ENCODE results near the gene HLA-C. TPM values are rescaled to one million over a fixed set of nuclear protein-coding genes. Genes with fewer than 3 reads are reported as not detected.
A peak's percentile ranks its signal among the peaks of the same experiment; 100 is the strongest.

HLA-C gene
- total and polyA plus RNA-seq, 2 experiments from 2014 or later, result 72.6 to 132 TPM

DNA sequence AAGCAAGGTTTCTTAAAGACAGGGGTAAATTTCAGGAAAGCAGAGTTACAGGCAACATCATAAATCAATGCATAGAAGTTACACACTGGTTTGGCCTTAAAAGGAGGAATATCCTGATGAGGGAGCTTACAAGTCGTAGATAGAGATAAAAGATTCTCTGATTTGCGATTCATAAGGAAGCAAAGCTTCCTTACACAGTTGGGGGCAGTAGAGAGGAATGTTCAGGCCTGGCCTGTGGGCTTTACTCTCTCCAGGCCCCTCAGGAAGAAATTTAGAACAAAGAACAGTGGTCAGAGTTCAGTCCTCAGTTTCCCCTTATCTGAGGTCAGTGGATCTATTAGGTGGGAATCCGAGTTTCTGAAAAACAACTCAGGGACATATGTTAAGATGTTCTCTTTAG lies 19.3 kb downstream of the HLA-C start:
- H3K9me3 ChIP-seq (ENCODE audit: low read depth), result no peaks in the 10 kb centered on the region
- H3K27ac ChIP-seq, result no peak overlapping the region
- no peaks in the 10 kb centered on the region for H3K4me1 ChIP-seq (ENCODE audit: low read depth)
- no peak for DNase-seq (ENCODE audit: low read depth in 1 of 2, low spot score in 1 of 2)
- no peaks in the 10 kb centered on the region for H3K27me3 ChIP-seq
- no peak overlapping the region for H3K4me3 ChIP-seq
- TF ChIP-seq, protein P1, sequence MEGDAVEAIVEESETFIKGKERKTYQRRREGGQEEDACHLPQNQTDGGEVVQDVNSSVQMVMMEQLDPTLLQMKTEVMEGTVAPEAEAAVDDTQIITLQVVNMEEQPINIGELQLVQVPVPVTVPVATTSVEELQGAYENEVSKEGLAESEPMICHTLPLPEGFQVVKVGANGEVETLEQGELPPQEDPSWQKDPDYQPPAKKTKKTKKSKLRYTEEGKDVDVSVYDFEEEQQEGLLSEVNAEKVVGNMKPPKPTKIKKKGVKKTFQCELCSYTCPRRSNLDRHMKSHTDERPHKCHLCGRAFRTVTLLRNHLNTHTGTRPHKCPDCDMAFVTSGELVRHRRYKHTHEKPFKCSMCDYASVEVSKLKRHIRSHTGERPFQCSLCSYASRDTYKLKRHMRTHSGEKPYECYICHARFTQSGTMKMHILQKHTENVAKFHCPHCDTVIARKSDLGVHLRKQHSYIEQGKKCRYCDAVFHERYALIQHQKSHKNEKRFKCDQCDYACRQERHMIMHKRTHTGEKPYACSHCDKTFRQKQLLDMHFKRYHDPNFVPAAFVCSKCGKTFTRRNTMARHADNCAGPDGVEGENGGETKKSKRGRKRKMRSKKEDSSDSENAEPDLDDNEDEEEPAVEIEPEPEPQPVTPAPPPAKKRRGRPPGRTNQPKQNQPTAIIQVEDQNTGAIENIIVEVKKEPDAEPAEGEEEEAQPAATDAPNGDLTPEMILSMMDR (IDR thresholded peaks at IDR 0.05; ENCODE audit: low read depth, low read length), result no peak
- H3K36me3 ChIP-seq, result no peaks in the 10 kb centered on the region

DNA sequence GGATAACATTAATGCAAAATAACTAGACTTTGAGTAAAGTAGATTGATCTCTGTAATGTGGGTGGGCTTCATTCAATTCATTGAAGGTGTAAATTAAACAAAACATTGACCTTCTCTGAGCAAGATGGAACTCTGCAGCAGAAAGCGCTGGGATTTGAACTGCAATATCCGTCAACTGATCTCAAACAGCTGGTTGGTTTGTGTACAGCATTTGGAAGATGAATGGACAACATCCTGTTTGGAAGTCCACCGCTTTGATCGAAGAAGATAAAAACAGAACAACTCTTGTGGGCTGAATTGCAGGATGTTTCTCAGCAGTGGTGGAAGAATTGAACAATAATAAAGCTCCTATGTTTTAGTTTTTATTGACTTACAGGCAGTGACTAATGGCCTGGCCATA lies 20.6 kb downstream of the HLA-C start:
- Histone ChIP-seq H3K4me3 (no peak overlapping the region), H3K36me3 (no peaks in the 10 kb centered on the region), H3K27ac (no peak overlapping the region), H3K4me1 (ENCODE audit: low read depth) (no peaks in the 10 kb centered on the region), H3K9me3 (ENCODE audit: low read depth) (no peaks in the 10 kb centered on the region), H3K27me3 (no peaks in the 10 kb centered on the region)
- no peak for DNase-seq (ENCODE audit: low read depth in 1 of 2, low spot score in 1 of 2)
- TF ChIP-seq, protein P1 (IDR thresholded peaks at IDR 0.05; ENCODE audit: low read depth, low read length), result no peak

DNA sequence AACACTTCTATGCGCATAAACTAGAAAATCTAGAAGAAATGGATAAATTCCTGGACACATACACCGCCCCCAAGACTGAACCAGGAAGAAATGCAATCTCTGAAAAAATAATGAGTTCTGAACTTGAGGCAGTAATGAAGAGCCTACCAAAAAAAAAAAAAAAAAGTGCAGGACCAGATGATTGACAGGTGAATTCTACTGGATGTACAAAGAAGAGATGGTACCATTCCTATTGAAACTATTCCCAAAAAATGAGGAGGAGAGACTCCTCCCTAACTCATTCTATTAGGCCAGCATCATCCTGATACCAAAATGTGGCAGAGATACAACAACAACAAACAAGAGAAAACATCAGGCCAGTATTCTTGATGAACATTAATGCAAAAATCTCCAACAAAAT lies 22.7 kb downstream of the HLA-C start:
- H3K27ac ChIP-seq, result no peak overlapping the region
- H3K9me3 ChIP-seq (ENCODE audit: low read depth), result no peaks in the 10 kb centered on the region
- H3K4me3 ChIP-seq, result no peak overlapping the region
- no peaks in the 10 kb centered on the region for H3K36me3 ChIP-seq
- no peaks in the 10 kb centered on the region for H3K4me1 ChIP-seq (ENCODE audit: low read depth)
- TF ChIP-seq, protein P1 (IDR thresholded peaks at IDR 0.05; ENCODE audit: low read depth, low read length), result no peak
- no peaks in the 10 kb centered on the region for H3K27me3 ChIP-seq
- DNase-seq (ENCODE audit: low read depth in 1 of 2, low spot score in 1 of 2), result no peak

DNA sequence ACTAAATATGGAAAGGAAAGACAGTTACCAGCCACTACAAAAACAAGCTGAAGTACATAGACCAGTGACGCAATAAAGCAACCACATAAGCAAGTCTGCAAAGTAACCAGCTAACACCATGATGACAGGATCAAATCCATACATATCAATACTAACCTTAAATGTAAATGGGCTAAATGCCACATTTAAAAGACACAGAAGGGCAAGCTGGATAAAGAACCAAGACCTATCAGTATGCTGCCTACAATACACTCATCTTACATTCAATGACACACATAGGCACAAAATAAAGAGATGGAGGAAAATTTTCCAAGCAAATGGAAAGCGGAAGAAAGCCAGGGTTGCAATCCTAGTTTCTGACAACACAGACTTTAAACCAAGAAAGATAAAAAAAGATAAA lies 24.1 kb downstream of the HLA-C start:
- Histone ChIP-seq H3K27ac (no peak overlapping the region), H3K4me3 (no peak overlapping the region), H3K27me3 (no peaks in the 10 kb centered on the region), H3K4me1 (ENCODE audit: low read depth) (no peaks in the 10 kb centered on the region), H3K36me3 (no peaks in the 10 kb centered on the region), H3K9me3 (ENCODE audit: low read depth) (no peaks in the 10 kb centered on the region)
- TF ChIP-seq, protein P1 (IDR thresholded peaks at IDR 0.05; ENCODE audit: low read depth, low read length), result no peak
- no peak for DNase-seq (ENCODE audit: low read depth in 1 of 2, low spot score in 1 of 2)

DNA sequence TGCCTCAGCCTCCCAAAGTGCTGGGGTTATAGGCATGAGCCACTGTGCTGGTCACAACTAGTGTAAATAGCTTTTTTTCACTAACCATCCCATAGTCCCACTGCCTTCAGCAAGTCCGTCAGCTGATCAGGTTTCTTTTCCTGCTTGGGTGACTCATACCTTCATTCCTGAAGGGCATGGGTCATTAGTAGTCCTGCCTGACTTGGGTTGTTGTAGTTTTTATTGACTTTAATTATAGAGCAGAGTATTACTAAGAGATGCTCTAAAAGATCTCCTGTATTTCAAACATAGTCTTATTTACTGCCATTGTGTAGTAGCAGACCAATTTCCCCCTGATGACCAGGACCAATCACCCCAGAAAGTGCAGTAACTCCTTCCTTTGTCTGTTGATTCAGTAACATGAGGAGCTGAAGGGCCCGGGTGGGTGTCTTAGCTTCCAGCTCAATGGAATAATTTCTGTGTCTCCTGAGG lies 25.8 kb downstream of the HLA-C start:
- H3K27ac ChIP-seq, result no peak overlapping the region
- H3K9me3 ChIP-seq (ENCODE audit: low read depth), result no peaks in the 10 kb centered on the region
- no peaks in the 10 kb centered on the region for H3K36me3 ChIP-seq
- DNase-seq (ENCODE audit: low read depth in 1 of 2, low spot score in 1 of 2), result peak in 1 of 2 donors; percentile 40
- no peaks in the 10 kb centered on the region for H3K4me1 ChIP-seq (ENCODE audit: low read depth)
- H3K27me3 ChIP-seq, result no peaks in the 10 kb centered on the region
- TF ChIP-seq, protein P1 (IDR thresholded peaks at IDR 0.05; ENCODE audit: low read depth, low read length), result no peak
- no peak overlapping the region for H3K4me3 ChIP-seq

DNA sequence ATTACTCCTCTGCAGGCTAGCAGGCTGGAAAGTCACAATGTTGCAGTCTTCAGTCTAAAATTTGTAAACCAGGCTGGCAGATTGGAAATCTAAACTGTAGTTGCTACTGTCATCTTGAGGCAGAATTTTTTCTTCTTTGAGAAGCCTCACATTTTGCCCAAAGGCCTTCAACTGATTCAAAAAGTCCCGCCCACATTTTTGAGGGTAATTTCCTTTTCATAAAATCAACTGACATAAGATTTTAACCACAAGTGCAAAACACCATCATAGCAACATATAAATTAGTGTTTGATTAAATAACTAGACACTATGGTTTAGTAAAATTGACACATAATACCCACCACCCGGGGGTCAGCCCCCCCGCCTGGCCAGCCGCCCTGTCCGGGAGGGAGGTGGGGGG lies 28.4 kb downstream of the HLA-C start:
- H3K4me1 ChIP-seq (ENCODE audit: low read depth), result no peaks in the 10 kb centered on the region
- no peak overlapping the region for H3K27ac ChIP-seq
- TF ChIP-seq, protein P1 (IDR thresholded peaks at IDR 0.05; ENCODE audit: low read depth, low read length), result no peak
- H3K27me3 ChIP-seq, result no peaks in the 10 kb centered on the region
- H3K9me3 ChIP-seq (ENCODE audit: low read depth), result no peaks in the 10 kb centered on the region
- no peak overlapping the region for H3K4me3 ChIP-seq
- H3K36me3 ChIP-seq, result no peaks in the 10 kb centered on the region
- DNase-seq (ENCODE audit: low read depth in 1 of 2, low spot score in 1 of 2), result no peak

Measured in cardiac muscle cell (in vitro differentiated cells and primary cell).